HG03432 (cell line): ENCODE data around the gene TMEM132C.

ENCODE experiments used
- ATAC-seq: cut with Tn5 transposase; IDR thresholded peaks from one replicate; pipeline ENCODE4 v1.9.1; 2021; ENCODE audit warnings: mild to moderate bottlenecking, moderate library complexity; ENCODE audit not compliant: unreplicated experiment

Gene TMEM132C

DNA sequence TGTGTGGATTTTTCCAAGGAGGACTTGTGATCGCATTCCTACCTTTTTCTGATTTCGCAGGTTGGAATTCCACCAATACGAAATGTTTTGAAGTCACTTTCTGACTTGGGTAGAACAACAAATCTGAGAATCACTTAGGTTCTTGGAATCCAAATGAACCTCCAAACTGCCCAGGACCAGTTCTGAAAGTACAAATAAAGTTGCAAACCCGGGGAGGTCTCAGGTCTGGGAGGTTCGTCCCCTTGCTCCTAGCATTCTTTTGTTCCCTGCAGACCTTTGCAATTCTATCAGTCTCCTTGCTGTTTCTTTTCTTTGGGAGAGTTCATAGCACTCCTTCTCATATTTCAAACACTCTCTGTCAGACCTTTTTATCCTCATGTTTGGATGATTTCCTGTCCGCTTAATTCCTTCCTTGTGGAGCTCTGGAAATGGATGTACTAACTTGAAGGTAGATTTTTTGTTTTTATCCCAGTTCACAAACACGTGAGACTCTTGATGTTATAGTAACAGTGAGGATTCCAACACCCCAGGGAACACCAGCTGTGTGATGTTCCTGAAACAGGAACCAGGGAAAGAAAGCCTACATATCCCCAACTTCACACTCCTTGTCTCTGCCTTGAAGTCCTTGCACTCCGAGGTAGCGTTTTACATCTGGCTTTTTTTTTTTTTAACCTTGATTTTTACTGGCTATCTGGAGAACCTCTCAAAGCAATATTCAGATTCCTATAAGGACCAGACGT lies 70.6 kb downstream of the TMEM132C start:
- no peak for ATAC-seq

DNA sequence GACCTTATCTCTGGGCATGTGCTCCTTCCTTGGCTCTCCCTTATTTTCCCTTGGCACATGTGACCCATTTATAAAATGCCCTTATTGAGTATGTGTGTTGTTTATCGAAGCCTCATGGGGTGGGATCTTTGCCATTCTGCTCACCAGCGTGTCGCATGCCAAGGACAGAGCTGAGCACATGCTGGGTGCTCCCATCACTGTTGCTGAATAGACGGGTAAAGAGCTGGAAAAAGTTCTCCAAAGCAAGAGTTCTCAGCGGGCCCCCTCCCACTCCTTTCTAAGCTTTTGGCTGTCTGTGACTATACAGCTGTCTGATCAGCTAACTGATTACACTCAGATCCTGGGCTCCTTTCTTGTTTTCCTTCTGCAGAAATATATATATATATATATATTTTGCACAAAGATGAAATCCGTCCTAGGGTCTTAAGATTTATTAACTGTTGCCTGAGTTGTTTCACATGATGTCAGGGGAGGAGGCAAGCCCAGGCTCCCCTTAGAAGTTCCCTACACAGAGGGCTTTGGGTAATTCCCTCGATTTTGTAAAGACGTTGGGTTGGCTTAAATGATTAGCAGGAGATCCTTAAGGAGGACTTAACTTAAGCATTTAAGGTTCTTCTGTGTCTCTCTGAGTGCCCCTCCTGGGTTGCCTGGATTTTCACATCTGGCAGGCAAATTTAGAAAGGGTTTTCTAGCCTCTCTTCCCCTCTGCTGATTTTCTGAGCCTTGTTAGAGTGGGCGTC lies 71.6 kb downstream of the TMEM132C start:
- no peak for ATAC-seq

DNA sequence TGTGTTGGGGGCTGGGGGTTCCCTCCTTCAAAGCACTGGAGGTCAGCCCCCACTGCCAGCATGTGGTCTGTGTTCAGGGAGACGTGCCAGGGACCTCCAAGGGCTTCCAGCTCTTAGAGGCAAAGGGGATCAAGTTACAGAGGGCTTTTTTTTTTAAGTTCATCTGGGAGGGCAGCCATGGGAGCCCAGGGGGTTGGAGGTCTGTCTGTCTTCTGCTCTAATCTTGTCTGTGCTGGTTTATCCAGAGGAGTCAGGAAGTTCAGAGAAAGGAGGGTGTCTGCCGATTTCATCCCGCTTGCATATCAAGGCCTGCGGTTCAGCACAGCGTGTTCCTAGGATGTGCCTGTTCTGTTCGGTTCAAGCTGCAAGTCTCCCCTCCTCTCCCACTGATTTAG lies 72.2 kb downstream of the TMEM132C start:
- no peak for ATAC-seq

DNA sequence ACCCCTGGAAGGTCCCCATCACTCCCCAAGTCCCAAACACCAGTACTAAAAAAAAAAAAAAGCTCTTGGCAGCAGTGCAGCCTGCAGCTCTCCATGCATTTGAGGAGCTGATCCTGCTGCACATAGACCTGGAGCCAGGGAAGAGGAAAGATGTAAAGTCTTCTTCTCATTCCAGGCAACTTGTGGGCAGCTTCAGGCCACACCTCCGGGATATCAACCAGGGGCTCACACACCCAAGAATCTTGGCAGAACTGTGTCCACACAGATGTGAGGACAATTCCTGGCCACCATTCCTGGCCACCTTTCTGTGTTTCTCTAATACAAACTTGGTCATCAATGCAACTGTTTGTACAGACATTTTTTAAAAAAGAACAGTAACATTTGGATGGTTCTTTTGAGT lies 72.7 kb downstream of the TMEM132C start:
- no peak for ATAC-seq

DNA sequence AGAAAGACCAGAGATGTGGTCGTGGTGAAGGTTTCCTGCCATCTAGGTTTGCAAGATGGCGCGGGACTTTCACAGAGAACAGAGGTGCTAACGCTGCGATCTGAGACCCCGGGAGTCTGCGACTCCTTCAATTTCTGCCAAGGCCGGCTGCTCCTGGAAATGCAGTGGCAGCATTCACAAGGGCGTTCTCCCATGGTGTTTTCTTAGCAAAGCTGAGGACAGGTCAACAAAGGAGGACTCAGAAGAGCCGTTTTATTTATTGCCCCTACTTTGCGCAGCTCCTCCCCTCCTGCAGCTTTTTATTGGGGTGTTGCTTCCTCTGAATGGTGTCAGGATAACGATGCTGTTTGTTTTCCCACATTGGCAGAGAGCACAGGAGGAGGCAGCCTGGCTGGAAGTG lies 86.3 kb downstream of the TMEM132C start:
- no peak for ATAC-seq

DNA sequence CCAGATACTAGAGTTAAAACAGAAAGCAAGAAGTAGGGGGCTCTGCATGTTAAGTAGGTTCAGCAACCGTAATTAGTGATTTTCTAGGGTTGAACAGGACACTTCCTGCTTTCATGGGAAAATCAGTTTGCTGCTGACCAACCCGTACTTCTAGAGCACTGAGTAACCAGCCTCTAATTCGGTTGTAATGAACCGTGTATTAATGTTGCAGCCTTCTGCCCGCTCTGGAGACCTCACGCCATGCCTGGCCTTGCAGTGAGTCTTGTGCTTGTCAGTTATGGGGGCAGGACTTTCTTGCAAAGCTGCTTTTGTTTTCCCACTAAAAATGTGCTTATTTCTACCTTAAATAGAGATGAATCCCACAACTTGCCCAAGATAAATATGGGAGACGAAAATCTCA lies 89.6 kb downstream of the TMEM132C start:
- ATAC-seq = no peak

DNA sequence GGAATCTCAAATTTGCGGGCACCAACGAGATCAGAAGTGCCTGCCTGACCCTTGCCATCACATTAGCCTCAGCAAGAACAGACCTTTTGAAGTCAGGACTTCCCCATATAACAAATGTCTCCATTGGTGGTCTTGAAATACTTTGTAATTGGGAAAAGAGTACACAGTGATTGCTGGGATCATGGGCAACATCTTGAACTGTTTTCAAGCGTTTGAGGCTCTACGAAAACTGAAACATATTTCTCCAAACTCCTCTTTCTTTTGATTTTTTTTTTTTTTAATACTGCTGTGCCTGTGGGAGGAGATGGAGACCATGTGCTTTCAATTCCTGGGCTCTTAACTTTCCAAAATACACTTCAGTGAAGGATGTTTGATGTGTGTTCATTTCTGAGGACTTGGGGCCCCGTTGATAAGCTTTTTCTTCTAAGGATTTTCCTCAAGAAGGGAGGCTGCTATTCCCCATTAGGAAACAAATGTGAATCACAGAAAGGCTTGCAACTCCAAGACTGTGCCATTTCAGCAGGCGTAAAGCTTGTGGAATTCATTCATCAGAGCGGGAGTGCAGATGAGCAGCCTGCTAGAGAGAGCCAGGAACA lies 94.5 kb downstream of the TMEM132C start:
- ATAC-seq = no peak

DNA sequence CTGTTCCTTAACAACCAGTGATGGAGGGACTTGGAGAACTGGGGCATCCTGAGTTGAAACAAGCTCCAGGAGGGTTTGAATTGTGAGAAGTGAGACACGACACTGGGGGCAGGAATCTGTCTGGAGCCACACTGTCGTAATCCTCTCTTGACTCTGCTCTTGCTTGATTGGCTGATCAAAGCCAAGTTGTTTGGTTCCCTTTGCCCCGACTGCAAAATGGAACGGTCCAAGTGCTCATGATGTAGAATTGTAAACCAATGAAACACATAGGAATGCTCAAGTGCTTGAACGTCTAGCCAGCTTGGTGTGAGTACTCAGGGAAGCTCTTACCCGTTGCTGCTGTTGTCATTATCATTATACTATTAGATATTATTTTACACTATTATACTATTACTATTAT lies 98.1 kb downstream of the TMEM132C start:
- no peak for ATAC-seq

DNA sequence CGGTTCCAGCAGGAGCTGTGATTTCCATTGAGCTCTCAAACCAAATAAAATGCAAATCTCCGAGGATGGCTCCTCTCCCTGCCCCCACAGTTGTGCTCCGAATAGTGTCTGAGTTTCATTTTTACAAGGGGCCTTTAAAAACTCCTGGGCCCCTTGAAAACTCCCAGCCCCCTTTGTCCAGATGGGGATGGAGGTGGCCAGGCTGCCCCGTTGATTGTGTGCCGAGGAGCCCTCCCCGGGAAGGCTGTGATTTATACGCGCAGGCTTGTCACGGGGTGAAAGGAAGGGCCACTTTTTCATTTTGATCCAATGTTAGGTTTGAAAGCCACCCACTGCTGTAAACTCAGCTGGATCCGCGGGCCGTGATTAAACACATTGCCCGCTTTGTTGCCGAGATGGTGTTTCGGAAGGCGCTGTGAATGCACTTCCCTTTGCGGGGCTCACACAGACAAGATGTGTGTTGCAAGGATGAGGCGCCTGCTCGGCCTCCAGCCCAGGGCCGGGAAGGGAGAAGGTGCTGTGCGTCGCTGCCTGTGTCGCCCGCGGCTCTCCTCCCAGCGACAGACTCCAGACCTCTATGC lies 98.8 kb downstream of the TMEM132C start:
- no peak for ATAC-seq

DNA sequence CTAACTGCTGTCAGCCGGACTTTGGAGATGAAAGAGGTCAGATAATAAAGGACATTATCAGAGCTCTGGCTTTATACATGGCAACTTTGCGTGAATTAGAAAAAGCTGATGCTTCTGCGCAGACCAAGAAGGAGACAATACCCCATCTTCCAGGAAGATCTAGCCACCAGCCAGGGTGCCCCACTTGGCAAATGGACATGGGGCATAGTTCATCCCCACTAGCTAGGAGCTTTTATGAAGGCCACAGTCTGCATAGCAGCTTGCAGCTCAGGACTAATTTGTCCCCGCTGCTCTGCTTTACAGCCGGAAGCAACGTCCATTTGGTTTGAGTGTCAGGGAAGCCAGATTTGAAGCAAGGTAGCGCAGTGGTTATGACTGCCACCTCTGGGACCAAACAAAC lies 101.0 kb downstream of the TMEM132C start:
- no peak for ATAC-seq

DNA sequence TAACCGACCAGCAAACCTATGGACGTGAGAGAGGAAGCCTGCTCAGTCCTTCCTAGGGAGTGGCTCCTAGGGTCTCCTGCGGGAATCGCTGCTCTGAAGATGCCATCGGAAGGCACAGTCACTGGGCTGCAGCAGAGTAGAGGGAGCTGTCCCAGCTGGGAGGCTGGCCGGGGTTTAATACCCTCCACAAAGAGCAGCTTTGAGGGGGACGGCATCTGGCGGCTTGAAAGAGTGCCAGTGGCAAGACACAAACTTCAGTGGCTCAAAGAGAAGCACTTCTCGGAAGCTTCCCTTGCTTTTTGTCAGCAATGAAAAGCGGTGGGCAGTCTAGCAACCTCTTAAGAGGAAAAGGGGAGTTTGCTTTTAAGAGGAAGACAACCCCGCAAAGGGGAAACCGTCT lies 114.6 kb downstream of the TMEM132C start:
- no peak for ATAC-seq

DNA sequence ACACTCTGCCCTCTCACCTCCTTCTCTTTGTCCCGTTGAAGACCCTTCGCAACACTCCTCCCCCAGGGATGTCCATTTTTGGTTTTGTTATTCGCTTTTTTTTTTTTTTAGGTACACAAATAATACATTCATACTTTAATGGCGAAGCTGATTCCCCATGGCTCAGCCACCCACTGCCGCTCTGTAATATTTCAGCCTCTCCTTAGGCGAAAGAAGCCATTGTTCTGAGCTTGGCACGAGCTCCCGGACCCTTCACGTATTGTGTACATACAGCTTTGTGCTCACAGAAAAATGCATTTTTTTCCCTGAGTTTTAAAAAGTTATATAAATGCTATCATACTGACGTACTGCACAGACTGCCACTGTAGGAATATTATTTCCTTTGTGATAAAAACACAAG lies 115.0 kb downstream of the TMEM132C start:
- no peak for ATAC-seq

DNA sequence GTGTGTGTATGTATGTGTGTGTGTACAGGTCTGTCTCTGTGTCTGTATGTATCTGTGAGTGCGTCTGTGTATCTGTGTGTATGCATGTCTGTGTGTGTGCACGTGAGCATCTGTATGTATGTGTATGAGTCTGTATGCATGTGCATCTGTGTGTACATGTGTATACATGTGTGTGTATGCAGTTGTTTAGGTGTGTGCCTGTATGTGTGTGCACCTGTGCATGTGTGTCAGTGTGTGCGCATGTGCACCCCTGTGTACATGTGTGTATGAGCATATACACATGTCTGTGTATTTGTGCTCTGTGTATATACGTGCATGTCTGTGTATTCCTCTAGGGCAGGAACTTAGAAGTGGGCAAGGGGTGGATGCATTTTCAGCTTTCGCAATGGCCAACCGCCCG lies 116.0 kb downstream of the TMEM132C start:
- no peak for ATAC-seq

DNA sequence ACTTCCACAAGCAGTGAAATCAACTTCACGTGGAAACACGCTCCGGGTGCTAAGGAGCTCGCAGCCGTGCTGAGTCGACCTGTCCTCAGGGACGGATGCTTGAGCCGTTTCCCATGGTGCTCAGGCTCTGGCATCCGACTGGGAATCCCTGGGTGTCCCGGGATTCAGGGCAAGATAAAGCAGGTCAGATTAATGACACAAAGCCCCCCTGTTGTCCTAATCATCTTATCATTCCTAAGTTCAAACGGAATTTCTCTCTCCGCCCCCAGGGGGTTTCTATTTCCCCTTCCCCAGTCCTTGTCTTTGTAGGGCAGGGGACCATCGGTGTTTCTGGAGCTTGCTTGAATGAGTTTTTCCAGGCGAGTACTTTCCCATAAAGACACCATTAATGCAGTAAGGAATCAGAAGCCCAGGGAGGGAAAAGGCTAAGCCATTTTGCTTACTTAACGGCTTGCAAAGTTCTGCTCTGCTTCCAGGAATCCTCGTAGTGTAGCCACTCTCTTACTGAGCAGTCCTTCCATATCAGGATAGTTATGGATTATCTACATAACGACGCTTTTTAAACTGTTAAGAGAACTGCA lies 116.5 kb downstream of the TMEM132C start:
- no peak for ATAC-seq

DNA sequence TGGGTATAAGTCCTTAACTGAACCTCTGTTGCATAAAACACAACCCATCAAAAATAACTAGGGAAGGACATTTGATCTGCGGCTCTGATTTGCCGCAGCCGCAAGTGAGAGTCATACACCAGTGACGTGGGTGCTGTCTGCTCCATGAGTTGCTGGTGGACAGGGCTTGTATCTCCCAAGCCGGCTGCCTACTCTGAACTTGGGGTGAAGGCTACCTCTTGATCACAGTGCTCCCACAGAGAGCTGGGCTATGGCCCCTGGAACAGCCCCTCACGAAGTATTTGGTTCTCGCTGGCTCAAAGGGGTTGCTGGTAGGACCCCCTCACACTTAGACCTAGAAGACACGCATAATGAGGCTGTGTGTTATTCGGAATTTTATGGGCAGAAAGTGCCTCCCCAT lies 118.8 kb downstream of the TMEM132C start:
- ATAC-seq = no peak

DNA sequence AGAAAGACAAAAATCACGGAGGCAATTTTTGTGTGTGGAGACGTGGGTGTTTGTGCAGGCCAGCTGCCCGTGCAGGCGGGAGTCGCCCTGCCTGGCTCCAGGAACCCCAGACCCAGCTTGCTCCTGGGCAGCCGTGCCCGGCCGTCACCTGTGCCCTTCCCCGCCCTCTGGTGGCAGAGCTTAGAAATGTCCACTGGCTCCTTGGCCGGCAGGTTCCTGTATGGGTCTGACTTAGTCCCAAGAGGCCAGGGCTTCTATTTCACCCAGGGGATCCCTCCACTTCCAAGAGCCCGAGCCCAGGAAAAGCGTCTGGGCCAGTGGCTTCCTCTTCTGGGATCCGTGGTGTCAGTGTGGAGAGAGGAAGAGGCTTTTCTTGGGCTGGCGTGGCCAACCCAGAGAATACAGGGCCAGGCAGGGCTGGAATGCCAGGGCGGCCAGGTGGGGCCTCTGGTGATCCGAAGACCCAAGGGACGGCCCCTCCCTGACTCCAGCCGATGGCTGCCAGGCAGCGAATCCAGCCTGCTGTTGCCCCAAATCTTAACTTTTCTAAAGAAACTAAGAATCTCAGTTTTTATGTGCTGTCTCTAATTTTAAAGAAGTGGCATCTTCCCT lies 120.9 kb downstream of the TMEM132C start:
- ATAC-seq = peak; percentile 89

DNA sequence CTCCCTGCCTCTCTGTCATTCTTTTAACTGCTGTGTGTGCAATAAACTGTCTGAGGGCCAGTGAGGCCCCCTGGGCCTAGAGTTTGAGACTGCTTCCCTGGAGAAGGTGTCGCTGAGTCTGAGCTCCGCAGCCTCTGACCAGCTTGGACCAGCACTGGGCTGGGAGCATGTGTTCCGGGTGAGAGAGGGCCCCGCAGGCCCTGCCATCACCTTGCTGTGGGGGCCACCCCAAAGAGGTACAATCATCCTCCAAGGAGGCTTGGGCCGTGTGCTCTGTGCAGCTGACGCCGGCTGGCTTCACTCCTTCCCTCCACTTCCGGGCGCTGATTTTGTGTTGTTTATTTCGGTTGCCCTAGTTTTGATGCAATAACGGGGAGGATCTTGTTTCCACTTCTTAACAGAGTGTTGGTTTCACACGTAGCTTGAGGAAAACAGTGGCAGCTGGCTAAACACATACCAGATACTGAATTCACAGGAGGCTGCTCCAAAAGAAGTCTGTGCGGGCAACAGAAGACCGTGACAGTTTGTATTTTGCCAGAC lies 121.6 kb downstream of the TMEM132C start:
- ATAC-seq = no peak

DNA sequence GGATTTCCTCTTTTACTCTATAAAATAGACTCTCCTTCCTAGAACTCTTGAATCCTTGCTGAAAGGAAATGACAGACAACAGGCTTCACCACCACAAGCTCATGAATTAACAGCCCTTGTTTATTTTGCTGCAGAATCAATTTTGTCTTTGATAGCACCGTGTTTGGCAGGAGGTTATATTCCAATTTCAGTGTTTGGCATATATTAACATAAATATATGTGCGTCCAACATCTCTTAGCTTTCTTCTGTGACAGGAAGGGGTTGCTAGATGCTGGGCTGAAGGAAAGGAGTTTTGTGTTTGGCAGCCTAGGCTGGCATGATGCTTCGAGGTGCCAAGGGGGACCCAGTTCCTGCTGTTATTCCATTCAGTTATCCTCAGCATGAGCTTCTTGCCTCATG lies 126.4 kb downstream of the TMEM132C start:
- no peak for ATAC-seq

DNA sequence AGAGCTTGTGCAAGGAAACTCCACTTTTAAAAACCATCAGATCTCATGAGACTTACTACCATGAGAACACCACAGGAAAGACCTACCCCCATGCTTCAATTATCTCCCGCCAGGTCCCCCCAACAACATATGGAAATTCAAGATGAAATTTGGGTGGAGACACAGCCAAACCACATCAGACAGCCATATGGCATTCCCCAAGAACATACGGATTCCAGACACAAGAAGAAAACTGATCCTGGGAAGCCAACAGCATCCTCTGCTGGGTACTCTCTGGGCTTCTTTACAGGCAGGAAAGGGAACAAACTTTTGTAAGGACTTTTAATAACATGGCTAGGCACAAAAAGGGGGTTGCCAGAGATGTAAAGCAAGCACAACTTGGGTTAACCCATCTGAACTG lies 127.2 kb downstream of the TMEM132C start:
- ATAC-seq = no peak

DNA sequence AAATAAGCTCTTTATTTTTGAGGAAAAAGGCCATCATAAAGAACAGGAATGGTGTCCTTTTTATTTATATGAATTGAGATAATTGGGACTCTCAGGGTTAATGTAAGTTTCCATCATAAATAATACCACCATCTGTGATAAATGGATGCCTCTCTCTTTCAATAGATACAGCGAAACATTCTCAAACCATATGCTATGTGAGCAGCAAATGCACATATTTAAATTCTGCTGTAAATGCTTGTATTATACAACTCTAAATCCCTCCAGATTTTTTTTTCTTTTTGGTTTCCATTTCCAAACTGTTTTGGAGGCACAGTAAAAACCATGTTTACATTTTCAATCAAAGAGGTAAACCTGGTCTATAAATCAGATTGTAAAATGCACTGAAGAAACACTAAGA lies 132.3 kb downstream of the TMEM132C start:
- ATAC-seq = no peak
